SK-N-MC (cell line): ENCODE measurements around the gene GGN.

Experiments used
- EZH2 ChIP-seq: fragments of 200-600 bp; sonication (generic); IDR thresholded peaks from one replicate; pipeline ENCODE4 v1.6.1; 2017; ENCODE audit warnings: antibody characterized with exemption
- FOXP2 ChIP-seq: optimal IDR thresholded peaks from 2 replicates; pipeline ENCODE3; 2011; ENCODE audit warnings: mild to moderate bottlenecking, moderate library complexity; ENCODE audit not compliant: insufficient read depth; ENCODE audit errors: extremely low read length, control extremely low read depth
- POLR2AphosphoS5 ChIP-seq: IDR thresholded peaks from 2 replicates; pipeline ENCODE4 v1.6.1; 2012; ENCODE audit warnings: mild to moderate bottlenecking, low read depth, low read length, borderline replicate concordance

- TF ChIP-seq POLR2AphosphoS5 = no peak
- TF ChIP-seq EZH2 = no peak
- no peak for TF ChIP-seq FOXP2
These were observed 46.8 kb upstream of the GGN start for GRCh38 chr19:38434549-38435051.
